ENCODE results near the gene TNFRSF21. TPM values are rescaled to one million over a fixed set of nuclear protein-coding genes. Genes with fewer than 3 reads are reported as not detected.

TNFRSF21 gene
- total and polyA plus RNA-seq, 2 experiments from 2014 or later = 16.8 to 19.0 TPM

- Histone ChIP-seq H3K36me3 (no peaks in the 10 kb centered on the region), H3K4me3 (no peak overlapping the region), H3K27ac (no peak overlapping the region), H3K4me1 (ENCODE audit: low read depth) (no peaks in the 10 kb centered on the region), H3K27me3 (no peaks in the 10 kb centered on the region), H3K9me3 (ENCODE audit: low read depth) (no peaks in the 10 kb centered on the region)
- no peak for TF ChIP-seq CTCF (IDR thresholded peaks at IDR 0.05; ENCODE audit: low read depth, low read length)
- no peak for DNase-seq (ENCODE audit: low read depth in 1 of 2, low spot score in 1 of 2)
These were observed 43.3 kb upstream of the TNFRSF21 start for GRCh38 chr6:47352966-47353365.

- no peak overlapping the region for H3K4me3 ChIP-seq
- H3K27me3 ChIP-seq = no peaks in the 10 kb centered on the region
- H3K4me1 ChIP-seq (ENCODE audit: low read depth) = no peaks in the 10 kb centered on the region
- H3K9me3 ChIP-seq (ENCODE audit: low read depth) = no peaks in the 10 kb centered on the region
- peak; percentile 35 for TF ChIP-seq CTCF (IDR thresholded peaks at IDR 0.05; ENCODE audit: low read depth, low read length)
- peak in 1 of 2 donors; percentile 24 for DNase-seq (ENCODE audit: low read depth in 1 of 2, low spot score in 1 of 2)
- H3K27ac ChIP-seq = no peak overlapping the region
- H3K36me3 ChIP-seq = no peaks in the 10 kb centered on the region
These were observed 42.7 kb upstream of the TNFRSF21 start for GRCh38 chr6:47352194-47352920.

GRCh38 chr6:47351621-47352020, 41.9 kb upstream of the TNFRSF21 start:
- Histone ChIP-seq H3K27me3 (no peaks in the 10 kb centered on the region), H3K27ac (no peak overlapping the region), H3K4me3 (no peak overlapping the region), H3K9me3 (ENCODE audit: low read depth) (no peaks in the 10 kb centered on the region), H3K4me1 (ENCODE audit: low read depth) (no peaks in the 10 kb centered on the region), H3K36me3 (no peaks in the 10 kb centered on the region)
- no peak for TF ChIP-seq CTCF (IDR thresholded peaks at IDR 0.05; ENCODE audit: low read depth, low read length)
- DNase-seq (ENCODE audit: low read depth in 1 of 2, low spot score in 1 of 2) = no peak

GRCh38 chr6:47349931-47350330, 40.2 kb upstream of the TNFRSF21 start:
- no peak overlapping the region for H3K4me3 ChIP-seq
- TF ChIP-seq CTCF (IDR thresholded peaks at IDR 0.05; ENCODE audit: low read depth, low read length) = no peak
- DNase-seq (ENCODE audit: low read depth in 1 of 2, low spot score in 1 of 2) = peak in 1 of 2 donors; percentile 45
- H3K27ac ChIP-seq = no peak overlapping the region
- H3K9me3 ChIP-seq (ENCODE audit: low read depth) = no peaks in the 10 kb centered on the region
- H3K4me1 ChIP-seq (ENCODE audit: low read depth) = no peaks in the 10 kb centered on the region
- no peaks in the 10 kb centered on the region for H3K36me3 ChIP-seq
- no peaks in the 10 kb centered on the region for H3K27me3 ChIP-seq

- no peak for TF ChIP-seq CTCF (IDR thresholded peaks at IDR 0.05; ENCODE audit: low read depth, low read length)
- H3K36me3 ChIP-seq = no peaks in the 10 kb centered on the region
- DNase-seq (ENCODE audit: low read depth in 1 of 2, low spot score in 1 of 2) = no peak
- no peaks in the 10 kb centered on the region for H3K4me1 ChIP-seq (ENCODE audit: low read depth)
- no peaks in the 10 kb centered on the region for H3K9me3 ChIP-seq (ENCODE audit: low read depth)
- no peak overlapping the region for H3K27ac ChIP-seq
- H3K4me3 ChIP-seq = no peak overlapping the region
- no peaks in the 10 kb centered on the region for H3K27me3 ChIP-seq
These were observed 38.7 kb upstream of the TNFRSF21 start for GRCh38 chr6:47348316-47348863.
